ENCODE measurements around the gene PSMC1.

DNA sequence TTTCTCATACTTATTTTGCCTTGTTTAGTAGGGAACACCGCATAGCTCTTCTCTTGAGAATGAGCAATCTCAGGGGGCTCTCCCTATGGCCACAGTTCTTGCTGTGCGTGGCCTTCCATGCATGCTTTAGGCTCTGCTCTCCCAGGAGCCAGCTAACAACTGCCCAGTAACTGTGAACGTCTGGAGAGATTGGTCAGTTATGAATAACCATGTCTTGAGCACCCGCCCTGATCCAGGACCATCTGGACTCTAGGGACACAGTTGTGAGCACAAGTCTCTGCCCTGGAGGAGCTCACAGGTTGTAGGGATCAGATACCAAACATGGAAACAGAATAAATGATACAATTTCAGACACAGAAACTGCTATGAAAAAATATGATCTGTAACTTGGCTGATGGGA, 12.1 kb downstream of the PSMC1 start:
- TF ChIP-seq, protein P1, sequence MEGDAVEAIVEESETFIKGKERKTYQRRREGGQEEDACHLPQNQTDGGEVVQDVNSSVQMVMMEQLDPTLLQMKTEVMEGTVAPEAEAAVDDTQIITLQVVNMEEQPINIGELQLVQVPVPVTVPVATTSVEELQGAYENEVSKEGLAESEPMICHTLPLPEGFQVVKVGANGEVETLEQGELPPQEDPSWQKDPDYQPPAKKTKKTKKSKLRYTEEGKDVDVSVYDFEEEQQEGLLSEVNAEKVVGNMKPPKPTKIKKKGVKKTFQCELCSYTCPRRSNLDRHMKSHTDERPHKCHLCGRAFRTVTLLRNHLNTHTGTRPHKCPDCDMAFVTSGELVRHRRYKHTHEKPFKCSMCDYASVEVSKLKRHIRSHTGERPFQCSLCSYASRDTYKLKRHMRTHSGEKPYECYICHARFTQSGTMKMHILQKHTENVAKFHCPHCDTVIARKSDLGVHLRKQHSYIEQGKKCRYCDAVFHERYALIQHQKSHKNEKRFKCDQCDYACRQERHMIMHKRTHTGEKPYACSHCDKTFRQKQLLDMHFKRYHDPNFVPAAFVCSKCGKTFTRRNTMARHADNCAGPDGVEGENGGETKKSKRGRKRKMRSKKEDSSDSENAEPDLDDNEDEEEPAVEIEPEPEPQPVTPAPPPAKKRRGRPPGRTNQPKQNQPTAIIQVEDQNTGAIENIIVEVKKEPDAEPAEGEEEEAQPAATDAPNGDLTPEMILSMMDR (IDR thresholded peaks at IDR 0.05), result no peak
- no peak for TF ChIP-seq EZH2 (IDR thresholded peaks at IDR 0.05; ENCODE audit: borderline replicate concordance, insufficient read depth, low read depth, low read length, poor library complexity, severe bottlenecking)
